ENCODE measurements around the gene KIFC3. TPM values are rescaled to one million over a fixed set of nuclear protein-coding genes. Genes with fewer than 3 reads are reported as not detected.

The KIFC3 gene
- total RNA-seq, 2 experiments from 2014 or later, result 0.54 to 0.89 TPM

DNA sequence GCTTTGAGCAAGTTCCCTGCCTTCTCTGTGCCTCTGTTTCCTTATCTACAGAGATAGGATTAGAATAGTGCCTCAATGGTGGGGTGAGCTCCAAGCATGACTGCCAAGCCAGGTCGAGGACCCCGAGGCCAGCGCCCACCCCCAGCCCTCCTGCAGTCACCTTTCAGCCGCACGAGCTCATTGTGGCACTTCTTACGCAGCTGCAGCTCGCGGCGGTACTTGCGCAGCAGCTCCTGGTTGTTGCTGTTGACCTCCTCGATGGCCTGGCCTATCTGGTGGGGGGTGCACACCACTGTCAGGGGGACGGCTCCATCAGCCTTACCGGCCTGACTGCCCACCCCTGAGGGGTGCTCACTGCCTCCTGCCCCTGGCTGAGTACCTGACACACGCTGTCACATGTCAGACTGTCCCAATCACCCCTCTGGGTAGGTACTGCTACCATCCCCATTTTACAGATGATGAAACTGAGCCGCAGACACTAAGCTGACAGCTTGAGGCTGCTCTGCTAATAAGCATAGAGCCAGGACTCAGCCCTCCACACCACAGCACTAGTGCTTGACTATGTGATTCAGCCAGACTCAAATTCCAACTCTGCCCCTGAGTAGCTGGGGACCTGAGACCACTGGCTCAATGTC lies 35.5 kb downstream of the KIFC3 start:
- intact Hi-C loops (cut with micrococcal nuclease), result no loop called here
- no peak overlapping the region for H3K27ac Mint-ChIP-seq
- no peaks in the 10 kb centered on the region for H3K9me3 Mint-ChIP-seq
- H3K36me3 Mint-ChIP-seq (ENCODE audit: low read depth), result no peaks in the 10 kb centered on the region
- no peaks in the 10 kb centered on the region for H3K27me3 Mint-ChIP-seq
- no peaks in the 10 kb centered on the region for H3K4me1 Mint-ChIP-seq (ENCODE audit: low read depth)
- no peak for DNase-seq
- TF ChIP-seq, protein P1, sequence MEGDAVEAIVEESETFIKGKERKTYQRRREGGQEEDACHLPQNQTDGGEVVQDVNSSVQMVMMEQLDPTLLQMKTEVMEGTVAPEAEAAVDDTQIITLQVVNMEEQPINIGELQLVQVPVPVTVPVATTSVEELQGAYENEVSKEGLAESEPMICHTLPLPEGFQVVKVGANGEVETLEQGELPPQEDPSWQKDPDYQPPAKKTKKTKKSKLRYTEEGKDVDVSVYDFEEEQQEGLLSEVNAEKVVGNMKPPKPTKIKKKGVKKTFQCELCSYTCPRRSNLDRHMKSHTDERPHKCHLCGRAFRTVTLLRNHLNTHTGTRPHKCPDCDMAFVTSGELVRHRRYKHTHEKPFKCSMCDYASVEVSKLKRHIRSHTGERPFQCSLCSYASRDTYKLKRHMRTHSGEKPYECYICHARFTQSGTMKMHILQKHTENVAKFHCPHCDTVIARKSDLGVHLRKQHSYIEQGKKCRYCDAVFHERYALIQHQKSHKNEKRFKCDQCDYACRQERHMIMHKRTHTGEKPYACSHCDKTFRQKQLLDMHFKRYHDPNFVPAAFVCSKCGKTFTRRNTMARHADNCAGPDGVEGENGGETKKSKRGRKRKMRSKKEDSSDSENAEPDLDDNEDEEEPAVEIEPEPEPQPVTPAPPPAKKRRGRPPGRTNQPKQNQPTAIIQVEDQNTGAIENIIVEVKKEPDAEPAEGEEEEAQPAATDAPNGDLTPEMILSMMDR (IDR thresholded peaks at IDR 0.05), result no peak
- ATAC-seq, result no peak
- ChIA-PET POLR2A (interaction anchor here (1.4 kb wide), 1 partner anchor 22 kb away, joined by 5 read pairs; no protein-coding TSS in a partner anchor), CTCF (interaction anchor here (0.6 to 1.5 kb wide), 2 partner anchors 9 to 190 kb away, joined by 3 to 9 read pairs; no protein-coding TSS in a partner anchor)
- H3K4me3 Mint-ChIP-seq, result no peak overlapping the region

DNA sequence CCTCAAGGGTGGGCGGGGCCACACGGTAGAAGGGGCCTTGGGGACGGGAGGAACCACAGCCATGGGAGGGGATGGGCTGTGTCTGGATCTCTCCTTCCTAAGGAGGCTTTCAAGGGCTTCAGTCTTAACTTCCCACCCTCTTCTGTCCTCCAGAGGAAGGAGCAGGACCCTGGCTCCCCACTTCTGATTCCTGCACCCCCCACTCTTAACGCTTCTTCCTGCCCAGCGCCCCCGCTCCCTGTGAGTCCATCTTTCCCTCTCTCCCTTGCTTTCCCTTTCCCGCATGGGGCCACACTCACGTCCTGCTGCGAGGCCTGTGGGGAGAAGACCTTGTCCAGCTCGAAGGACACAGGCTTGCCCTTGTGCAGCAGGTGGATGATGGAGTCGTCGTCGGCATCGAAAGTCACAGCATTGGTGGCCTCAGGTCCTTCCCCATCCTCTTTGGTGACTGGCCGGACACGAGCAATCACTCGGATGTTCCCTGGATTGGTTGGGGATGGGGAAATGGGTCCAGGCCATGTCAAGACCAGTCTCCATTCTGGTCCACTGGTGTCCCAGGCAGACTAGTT lies 37.0 kb downstream of the KIFC3 start:
- no peak overlapping the region for H3K4me3 Mint-ChIP-seq
- CTCF ChIA-PET, result no interaction called here
- H3K9me3 Mint-ChIP-seq, result no peaks in the 10 kb centered on the region
- no peak overlapping the region for H3K27ac Mint-ChIP-seq
- POLR2A ChIA-PET, result no interaction called here
- H3K4me1 Mint-ChIP-seq (ENCODE audit: low read depth), result no peaks in the 10 kb centered on the region
- TF ChIP-seq, protein P1 (IDR thresholded peaks at IDR 0.05), result no peak
- intact Hi-C loops (cut with micrococcal nuclease), result no loop called here
- H3K36me3 Mint-ChIP-seq (ENCODE audit: low read depth), result no peaks in the 10 kb centered on the region
- no peaks in the 10 kb centered on the region for H3K27me3 Mint-ChIP-seq
- no peak for DNase-seq
- ATAC-seq, result no peak

DNA sequence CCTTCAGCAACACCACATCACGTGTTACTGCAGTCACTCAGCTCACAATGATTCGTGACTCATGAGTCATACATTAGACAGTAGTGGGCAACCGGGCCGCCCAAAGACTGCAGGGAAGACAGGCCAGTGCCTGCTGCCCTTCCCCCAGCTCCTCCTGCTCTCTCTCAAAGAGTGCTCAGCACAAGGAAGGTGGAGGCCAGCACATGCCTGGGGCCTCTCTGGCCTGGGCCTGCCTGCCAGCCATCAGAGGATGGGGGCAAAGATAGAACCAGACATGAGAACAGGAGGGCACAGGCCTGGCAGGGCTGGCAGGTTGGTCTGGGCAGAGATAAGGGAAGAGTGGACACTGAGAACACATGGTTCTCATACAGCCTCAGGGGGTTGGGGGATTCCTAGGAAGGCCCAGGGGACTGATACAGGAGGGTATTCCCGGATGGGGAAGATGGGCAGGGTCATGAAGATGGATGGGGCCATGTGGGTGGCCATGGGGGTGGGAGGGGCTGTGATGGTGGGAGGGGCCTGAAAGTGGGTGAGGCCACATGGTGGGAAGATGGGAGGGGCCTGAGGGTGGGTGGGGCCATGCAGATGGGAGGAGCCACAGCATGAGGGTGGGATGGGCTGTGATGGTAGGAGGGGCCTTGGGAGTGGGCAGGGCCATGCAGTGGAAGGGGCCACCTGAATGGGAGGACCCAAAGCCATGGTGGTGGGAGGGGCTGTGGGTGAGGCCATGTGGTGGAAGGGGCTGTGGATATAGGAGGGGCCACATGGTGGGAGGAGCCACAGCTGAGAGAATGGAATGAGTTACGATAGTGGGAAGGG lies 37.7 kb downstream of the KIFC3 start:
- intact Hi-C loops (cut with micrococcal nuclease), result no loop called here
- Mint-ChIP-seq H3K27me3 (no peaks in the 10 kb centered on the region), H3K36me3 (ENCODE audit: low read depth) (no peaks in the 10 kb centered on the region), H3K4me3 (no peak overlapping the region), H3K9me3 (no peaks in the 10 kb centered on the region), H3K4me1 (ENCODE audit: low read depth) (no peaks in the 10 kb centered on the region), H3K27ac (no peak overlapping the region)
- TF ChIP-seq, protein P1 (IDR thresholded peaks at IDR 0.05), result no peak
- ATAC-seq (peak; percentile 92), DNase-seq (peak; percentile 56)
- ChIA-PET CTCF (no interaction called here), POLR2A (no interaction called here)

DNA sequence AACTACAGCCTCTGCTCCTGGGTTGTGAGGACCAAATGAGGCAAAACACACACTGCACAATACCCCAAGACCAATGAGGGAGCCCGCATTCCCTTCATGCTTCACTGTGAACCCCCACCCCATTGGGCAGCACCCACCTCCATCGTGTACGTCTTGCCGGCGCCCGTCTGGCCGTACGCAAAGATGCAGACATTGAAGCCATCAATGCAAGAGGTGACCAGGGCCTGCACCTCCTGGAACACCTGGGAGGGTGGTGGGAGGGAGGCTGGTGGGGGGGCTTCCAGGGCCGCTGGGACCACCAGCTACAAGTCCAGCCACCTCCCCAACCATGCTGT lies 38.3 kb downstream of the KIFC3 start:
- H3K36me3 Mint-ChIP-seq (ENCODE audit: low read depth), result no peaks in the 10 kb centered on the region
- intact Hi-C loops (cut with micrococcal nuclease), result no loop called here
- no peak for DNase-seq
- no peak for ATAC-seq
- no peaks in the 10 kb centered on the region for H3K27me3 Mint-ChIP-seq
- no peaks in the 10 kb centered on the region for H3K9me3 Mint-ChIP-seq
- TF ChIP-seq, protein P1 (IDR thresholded peaks at IDR 0.05), result no peak
- POLR2A ChIA-PET, result no interaction called here
- no peaks in the 10 kb centered on the region for H3K4me1 Mint-ChIP-seq (ENCODE audit: low read depth)
- CTCF ChIA-PET, result no interaction called here
- no peak overlapping the region for H3K27ac Mint-ChIP-seq
- no peak overlapping the region for H3K4me3 Mint-ChIP-seq

All from activated CD8-positive, alpha-beta T cell treated with anti-CD3 and anti-CD28 coated beads for 36 hours (primary cell).